ENCODE measurements around the gene NUDT9. TPM values are rescaled to one million over a fixed set of nuclear protein-coding genes. Genes with fewer than 3 reads are reported as not detected.
"Not testable (repeated sequence)": the region's sequence is repeated elsewhere in the genome, so short reads cannot be mapped to it uniquely, and the experiment has no call there.

NUDT9 gene
- total and polyA plus RNA-seq, 2 donors (not counting 1 experiment from before 2014, with no cell fraction given) = 18.8 to 29.2 TPM

DNA sequence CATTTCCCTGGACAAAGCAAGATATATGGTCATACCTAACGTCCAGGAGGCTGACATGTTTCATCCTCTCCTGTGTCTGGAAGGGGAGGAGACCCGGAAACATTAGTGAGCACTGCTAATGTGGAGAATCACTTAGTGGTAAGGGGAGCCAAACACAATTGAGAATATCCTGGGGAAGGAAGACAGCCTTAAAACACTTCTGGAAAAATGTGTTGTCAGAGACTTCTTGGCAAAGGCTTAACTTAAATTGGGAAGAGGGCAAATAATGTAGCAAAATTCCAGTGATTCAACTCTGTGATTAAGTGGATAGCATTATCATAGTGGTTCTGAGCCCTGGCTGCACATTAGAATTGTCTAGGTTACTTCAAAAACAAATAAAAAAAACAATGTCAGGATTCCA is 67.3 kb downstream of the NUDT9 start:
- DNase-seq (ENCODE audit: low read depth in 2 of 2) = peak in 1 of 2 donors; percentile 78

DNA sequence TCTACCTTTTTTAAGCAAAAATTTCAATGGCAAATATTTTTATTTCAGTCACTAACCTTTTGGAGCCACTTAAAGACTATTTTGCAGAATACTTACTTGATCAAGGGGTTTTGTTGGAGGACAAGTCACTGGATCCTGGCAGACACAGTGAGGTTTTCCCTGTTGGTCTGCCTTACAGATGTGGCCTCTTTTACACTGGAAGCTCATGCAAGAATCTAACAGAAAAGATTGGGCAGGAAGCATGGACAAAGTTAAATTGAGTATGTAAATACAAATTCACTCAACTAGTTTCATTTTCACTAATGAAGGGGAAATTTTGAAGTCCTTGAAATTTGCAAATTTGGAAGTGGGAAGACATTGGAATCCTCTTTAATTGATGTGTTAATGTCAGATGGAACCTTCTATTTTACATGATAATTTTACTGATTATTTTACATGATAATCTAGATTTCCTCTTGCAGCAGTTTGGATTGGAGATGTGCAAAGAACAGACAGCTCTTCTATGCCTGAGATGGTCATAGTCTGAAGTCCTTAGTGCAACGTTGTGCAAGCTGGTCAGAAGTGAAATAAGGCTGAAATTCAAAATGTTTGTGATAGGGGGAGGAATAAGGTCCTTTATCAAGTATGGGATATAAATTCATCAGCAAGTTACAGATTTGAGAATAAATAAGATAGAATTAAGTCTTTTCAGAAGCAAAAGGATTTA is 68.4 kb downstream of the NUDT9 start:
- H3K4me2 ChIP-seq (ENCODE audit: extremely low read depth, insufficient read depth, low read length) = no peak overlapping the region
- no peak overlapping the region for H3K27ac ChIP-seq (ENCODE audit: insufficient read depth, low read length)
- H3K79me2 ChIP-seq (ENCODE audit: control insufficient read depth, insufficient read depth, low read length) = no peaks in the 10 kb centered on the region
- no peaks in the 10 kb centered on the region for H3K4me1 ChIP-seq (ENCODE audit: control insufficient read depth, extremely low read depth, insufficient read depth, low read length)
- no peak overlapping the region for H3K4me3 ChIP-seq (replicated peaks in 1 of 4; ENCODE audit: control extremely low read depth in 1 of 4, insufficient read depth in 1 of 4, low read depth in 3 of 4, low read length in 4 of 4)
- H3K9me3 ChIP-seq (ENCODE audit: control insufficient read depth, insufficient read depth, low read depth, low read length) = no peaks in the 10 kb centered on the region
- no peak for DNase-seq (ENCODE audit: low read depth in 2 of 2)
- TF ChIP-seq, protein P1, sequence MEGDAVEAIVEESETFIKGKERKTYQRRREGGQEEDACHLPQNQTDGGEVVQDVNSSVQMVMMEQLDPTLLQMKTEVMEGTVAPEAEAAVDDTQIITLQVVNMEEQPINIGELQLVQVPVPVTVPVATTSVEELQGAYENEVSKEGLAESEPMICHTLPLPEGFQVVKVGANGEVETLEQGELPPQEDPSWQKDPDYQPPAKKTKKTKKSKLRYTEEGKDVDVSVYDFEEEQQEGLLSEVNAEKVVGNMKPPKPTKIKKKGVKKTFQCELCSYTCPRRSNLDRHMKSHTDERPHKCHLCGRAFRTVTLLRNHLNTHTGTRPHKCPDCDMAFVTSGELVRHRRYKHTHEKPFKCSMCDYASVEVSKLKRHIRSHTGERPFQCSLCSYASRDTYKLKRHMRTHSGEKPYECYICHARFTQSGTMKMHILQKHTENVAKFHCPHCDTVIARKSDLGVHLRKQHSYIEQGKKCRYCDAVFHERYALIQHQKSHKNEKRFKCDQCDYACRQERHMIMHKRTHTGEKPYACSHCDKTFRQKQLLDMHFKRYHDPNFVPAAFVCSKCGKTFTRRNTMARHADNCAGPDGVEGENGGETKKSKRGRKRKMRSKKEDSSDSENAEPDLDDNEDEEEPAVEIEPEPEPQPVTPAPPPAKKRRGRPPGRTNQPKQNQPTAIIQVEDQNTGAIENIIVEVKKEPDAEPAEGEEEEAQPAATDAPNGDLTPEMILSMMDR (conservative IDR thresholded peaks at IDR 0.05 in 1 of 2, IDR thresholded peaks at IDR 0.05 in 1 of 2; ENCODE audit: low read depth in 1 of 2, low read length in 2 of 2) = no peak
- TF ChIP-seq EZH2 (IDR thresholded peaks at IDR 0.05; ENCODE audit: low read length, missing control alignments) = no peak
- no peak overlapping the region for H2AFZ ChIP-seq (ENCODE audit: low read length)
- H3K9ac ChIP-seq (ENCODE audit: insufficient read depth, low read length) = no peak overlapping the region
- H4K20me1 ChIP-seq (ENCODE audit: control insufficient read depth, extremely low read depth, insufficient read depth, low read length) = no peaks in the 10 kb centered on the region
- no peaks in the 10 kb centered on the region for H3K36me3 ChIP-seq (ENCODE audit: control insufficient read depth, insufficient read depth, low read length)
- H3K27me3 ChIP-seq (ENCODE audit: control insufficient read depth, insufficient read depth, low read length) = no peaks in the 10 kb centered on the region

More for the DNA sequence above, 67.3 kb downstream of the NUDT9 start:
- no peak for TF ChIP-seq EZH2 (IDR thresholded peaks at IDR 0.05; ENCODE audit: low read length, missing control alignments)
- TF ChIP-seq, protein P1 (conservative IDR thresholded peaks at IDR 0.05 in 1 of 2, IDR thresholded peaks at IDR 0.05 in 1 of 2; ENCODE audit: low read depth in 1 of 2, low read length in 2 of 2) = no peak
- Histone ChIP-seq H3K79me2 (ENCODE audit: control insufficient read depth, insufficient read depth, low read length) (no peaks in the 10 kb centered on the region), H4K20me1 (ENCODE audit: control insufficient read depth, extremely low read depth, insufficient read depth, low read length) (no peaks in the 10 kb centered on the region), H3K4me3 (replicated peaks in 1 of 4; ENCODE audit: control extremely low read depth in 1 of 4, insufficient read depth in 1 of 4, low read depth in 3 of 4, low read length in 4 of 4) (no peak overlapping the region), H3K9me3 (ENCODE audit: control insufficient read depth, insufficient read depth, low read depth, low read length) (no peaks in the 10 kb centered on the region), H3K36me3 (ENCODE audit: control insufficient read depth, insufficient read depth, low read length) (no peaks in the 10 kb centered on the region), H3K27me3 (ENCODE audit: control insufficient read depth, insufficient read depth, low read length) (no peaks in the 10 kb centered on the region), H3K4me1 (ENCODE audit: control insufficient read depth, extremely low read depth, insufficient read depth, low read length) (no peaks in the 10 kb centered on the region), H2AFZ (ENCODE audit: low read length) (no peak overlapping the region), H3K27ac (ENCODE audit: insufficient read depth, low read length) (no peak overlapping the region), H3K4me2 (ENCODE audit: extremely low read depth, insufficient read depth, low read length) (no peak overlapping the region), H3K9ac (ENCODE audit: insufficient read depth, low read length) (no peak overlapping the region)

DNA sequence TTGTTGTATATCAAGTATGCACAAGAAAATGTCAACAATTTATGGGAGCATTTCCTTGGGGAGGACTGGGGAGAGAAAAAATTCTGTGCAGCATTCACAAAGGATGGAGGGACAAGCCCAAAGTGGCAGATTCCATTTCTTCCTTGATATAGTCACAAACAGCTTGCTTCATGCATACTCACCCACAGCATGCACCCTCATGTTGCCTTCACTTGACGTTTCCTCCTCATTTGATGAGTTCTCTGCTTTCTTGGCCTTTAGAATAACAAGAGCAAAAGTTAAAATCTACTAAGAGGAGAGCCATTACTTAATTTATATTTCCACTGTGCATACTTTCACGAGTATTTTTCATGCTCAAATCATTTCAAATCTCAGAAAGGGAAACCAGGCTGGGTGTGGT is 69.1 kb downstream of the NUDT9 start:
- Histone ChIP-seq H3K27me3 (ENCODE audit: control insufficient read depth, insufficient read depth, low read length) (no peaks in the 10 kb centered on the region), H3K4me1 (ENCODE audit: control insufficient read depth, extremely low read depth, insufficient read depth, low read length) (no peaks in the 10 kb centered on the region), H3K27ac (ENCODE audit: insufficient read depth, low read length) (no peak overlapping the region), H2AFZ (ENCODE audit: low read length) (no peak overlapping the region), H3K9me3 (ENCODE audit: control insufficient read depth, insufficient read depth, low read depth, low read length) (no peaks in the 10 kb centered on the region), H3K9ac (ENCODE audit: insufficient read depth, low read length) (no peak overlapping the region), H3K4me2 (ENCODE audit: extremely low read depth, insufficient read depth, low read length) (no peak overlapping the region), H4K20me1 (ENCODE audit: control insufficient read depth, extremely low read depth, insufficient read depth, low read length) (no peaks in the 10 kb centered on the region), H3K36me3 (ENCODE audit: control insufficient read depth, insufficient read depth, low read length) (no peaks in the 10 kb centered on the region), H3K79me2 (ENCODE audit: control insufficient read depth, insufficient read depth, low read length) (no peaks in the 10 kb centered on the region), H3K4me3 (replicated peaks in 1 of 4; ENCODE audit: control extremely low read depth in 1 of 4, insufficient read depth in 1 of 4, low read depth in 3 of 4, low read length in 4 of 4) (no peak overlapping the region)
- TF ChIP-seq, protein P1 (conservative IDR thresholded peaks at IDR 0.05 in 1 of 2, IDR thresholded peaks at IDR 0.05 in 1 of 2; ENCODE audit: low read depth in 1 of 2, low read length in 2 of 2) = no peak
- TF ChIP-seq EZH2 (IDR thresholded peaks at IDR 0.05; ENCODE audit: low read length, missing control alignments) = no peak
- no peak for DNase-seq (ENCODE audit: low read depth in 2 of 2)

DNA sequence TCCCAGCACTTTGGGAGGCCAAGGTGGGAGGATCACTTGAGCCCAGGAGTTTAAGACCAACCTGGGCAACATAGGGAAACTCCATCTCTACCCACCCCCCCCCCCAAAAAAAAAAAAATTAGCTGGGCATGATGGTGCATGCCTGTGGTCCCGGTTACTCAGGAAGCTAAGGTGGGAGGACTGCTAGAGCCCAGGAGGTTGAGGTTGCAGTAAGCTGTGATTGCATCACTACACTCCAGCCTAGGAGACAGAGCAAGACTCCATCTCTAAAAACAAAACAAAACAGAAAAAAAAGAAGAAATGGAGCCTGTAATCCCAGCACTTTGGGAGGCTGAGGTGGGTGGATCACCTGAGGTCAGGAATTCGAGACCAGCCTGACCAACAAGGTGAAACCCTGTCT is 69.5 kb downstream of the NUDT9 start:
- H3K4me3 ChIP-seq (replicated peaks in 1 of 4; ENCODE audit: control extremely low read depth in 1 of 4, insufficient read depth in 1 of 4, low read depth in 3 of 4, low read length in 4 of 4); H3K9ac ChIP-seq (ENCODE audit: insufficient read depth, low read length); H3K36me3 ChIP-seq (ENCODE audit: control insufficient read depth, insufficient read depth, low read length); H3K27me3 ChIP-seq (ENCODE audit: control insufficient read depth, insufficient read depth, low read length); H2AFZ ChIP-seq (ENCODE audit: low read length); H3K9me3 ChIP-seq (ENCODE audit: control insufficient read depth, insufficient read depth, low read depth, low read length); H4K20me1 ChIP-seq (ENCODE audit: control insufficient read depth, extremely low read depth, insufficient read depth, low read length); H3K4me2 ChIP-seq (ENCODE audit: extremely low read depth, insufficient read depth, low read length); H3K79me2 ChIP-seq (ENCODE audit: control insufficient read depth, insufficient read depth, low read length); H3K4me1 ChIP-seq (ENCODE audit: control insufficient read depth, extremely low read depth, insufficient read depth, low read length); H3K27ac ChIP-seq (ENCODE audit: insufficient read depth, low read length): not testable (repeated sequence)
- peak in 1 of 2 donors; percentile 38 for DNase-seq (ENCODE audit: low read depth in 2 of 2)

Data from fibroblast of lung (primary cell).